ENCODE data around the gene MRPS18A.

Gene MRPS18A

DNA sequence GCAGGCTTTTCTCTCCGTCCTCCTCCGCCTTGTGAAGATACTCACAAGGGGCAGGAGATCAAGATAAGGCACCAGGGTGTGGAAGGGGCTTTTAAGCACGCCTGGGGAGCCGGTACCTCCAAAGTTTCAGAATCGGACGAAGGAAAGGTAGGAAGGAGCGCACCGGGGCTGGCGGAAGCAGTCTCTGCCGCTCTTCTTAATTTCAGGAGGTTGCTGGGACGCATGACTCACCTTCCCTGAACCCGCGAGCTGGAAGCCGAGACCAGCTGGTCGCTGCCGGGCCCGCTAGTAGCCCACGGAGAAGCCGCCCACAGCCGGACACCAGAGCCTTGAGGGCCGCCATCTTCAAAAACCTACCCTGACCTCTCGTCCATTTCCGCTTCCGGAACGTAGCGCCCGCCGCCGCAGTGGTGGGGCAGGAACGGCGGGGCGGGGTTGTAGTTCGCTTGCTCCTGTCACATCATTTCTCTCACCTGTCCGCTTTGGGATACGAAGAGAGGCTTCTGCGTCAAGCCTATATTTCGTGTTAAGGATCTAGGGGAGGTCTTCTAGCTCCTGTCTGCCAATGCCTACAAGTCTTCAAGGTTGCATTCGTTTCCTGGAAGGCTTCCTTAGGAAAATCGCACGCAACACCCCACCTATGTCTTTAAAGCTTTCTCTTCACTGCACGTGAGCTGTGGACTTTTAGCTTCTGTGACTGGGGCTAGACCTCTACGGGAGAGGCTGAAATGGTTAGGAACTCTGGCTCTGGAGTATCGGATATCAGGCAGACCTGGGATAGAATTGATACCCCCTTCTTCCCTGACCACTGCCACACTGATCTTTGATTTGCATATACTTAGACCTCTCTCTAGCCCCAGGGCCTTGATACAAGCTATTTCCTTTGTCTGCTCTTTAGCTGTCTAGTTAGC is at the start of gene MRPS18A:
Gene MRPS18A (minus strand): TSS at position 355 of the 911 bp plus-strand sequence. CDS start 12 bp downstream, at position 343.
- DNase-seq: peak; percentile 74

DNA sequence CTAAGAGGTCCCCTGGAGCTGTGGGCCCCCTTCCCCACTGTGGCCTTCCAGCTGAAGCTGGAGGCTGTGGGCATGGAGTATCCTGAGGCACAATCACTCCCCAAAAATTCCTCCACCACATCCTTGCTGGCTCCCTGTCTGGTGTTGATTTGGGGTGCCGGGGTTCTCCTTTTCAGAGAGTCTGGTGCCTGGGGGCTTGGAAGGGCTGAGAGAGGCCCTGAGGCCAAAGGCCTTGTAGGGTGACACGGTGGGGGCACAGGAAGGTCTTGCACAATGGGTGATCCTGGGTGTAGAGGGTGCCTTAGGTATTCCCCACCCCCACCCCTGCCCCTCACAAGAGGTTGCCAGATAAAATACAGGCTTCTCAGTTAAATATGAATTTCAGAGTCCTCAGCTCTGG is 49.3 kb upstream of the MRPS18A start:
- no peak for DNase-seq

DNA sequence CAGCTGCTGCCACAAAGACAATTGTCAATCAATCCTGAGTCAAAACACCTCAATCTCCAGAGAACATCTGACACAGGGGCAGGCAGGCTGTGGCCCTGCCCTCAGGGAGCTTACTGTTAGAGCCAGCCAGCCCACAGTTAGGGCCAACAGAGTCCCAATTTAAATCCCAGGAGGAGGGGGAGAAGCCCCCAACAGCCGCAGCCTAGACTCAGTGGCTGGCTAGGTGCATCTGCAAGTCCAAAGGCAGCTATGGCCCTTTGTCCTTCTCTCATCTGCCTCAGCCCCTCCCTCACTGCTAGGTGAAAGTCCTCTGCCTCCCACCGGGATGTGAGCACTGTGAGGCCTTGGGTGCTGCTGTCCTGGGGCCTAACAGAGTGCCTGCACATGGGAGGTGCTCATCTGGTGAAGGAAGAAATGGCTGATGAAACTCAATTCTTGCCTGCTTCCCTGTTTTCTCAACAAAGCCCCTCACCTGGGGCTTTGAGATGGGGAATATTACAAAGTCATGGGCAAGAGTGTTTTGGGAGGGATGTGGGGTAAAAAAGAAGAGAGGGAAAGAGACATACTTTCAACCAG is 48.7 kb upstream of the MRPS18A start:
- no peak for DNase-seq

DNA sequence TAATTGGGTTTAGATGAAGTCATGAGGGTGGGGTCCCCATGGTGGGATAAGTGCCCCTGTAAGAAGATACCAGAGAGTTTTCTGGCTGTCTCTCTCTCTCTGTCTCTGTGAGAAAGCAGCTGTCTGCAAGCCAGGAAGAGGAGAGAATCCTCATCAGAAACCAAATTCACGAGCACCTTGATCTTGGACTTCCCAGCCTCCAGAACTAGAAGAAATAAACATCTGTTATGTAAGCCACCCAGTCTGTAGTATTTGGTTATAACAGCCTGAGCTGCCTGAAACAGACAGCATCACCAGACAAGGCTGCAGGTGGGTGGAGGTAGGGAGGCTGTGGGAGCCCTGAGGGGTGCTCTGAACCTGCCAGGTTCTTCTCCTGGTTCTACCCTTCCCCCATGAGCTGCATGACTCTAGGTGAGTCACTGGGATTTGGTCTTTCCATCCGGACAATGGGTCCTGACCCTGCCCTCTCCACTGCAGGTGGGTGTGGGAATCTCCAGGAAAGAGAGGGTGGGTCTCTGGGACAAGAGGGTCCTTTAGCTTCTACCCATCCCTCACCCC is 48.1 kb upstream of the MRPS18A start:
- no peak for DNase-seq

DNA sequence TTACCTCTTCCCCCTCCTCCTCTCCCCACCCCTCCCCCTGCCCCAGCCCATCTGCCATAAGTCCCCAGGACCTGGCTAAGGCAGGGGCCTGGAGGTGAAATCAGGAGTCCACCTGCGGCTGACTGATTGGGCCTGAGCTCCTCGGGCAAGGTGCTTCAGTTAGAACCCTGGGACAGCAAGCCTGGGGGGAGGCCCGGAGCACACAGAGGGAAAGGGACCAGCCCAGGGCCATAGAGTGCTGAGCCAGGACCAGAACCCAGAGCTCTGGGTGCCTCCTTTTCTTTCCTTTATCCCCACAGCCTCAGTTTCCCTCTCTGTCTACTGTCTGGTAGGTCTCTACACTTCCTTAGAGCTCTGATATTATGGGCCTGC is 46.7 kb upstream of the MRPS18A start:
- no peak for DNase-seq

DNA sequence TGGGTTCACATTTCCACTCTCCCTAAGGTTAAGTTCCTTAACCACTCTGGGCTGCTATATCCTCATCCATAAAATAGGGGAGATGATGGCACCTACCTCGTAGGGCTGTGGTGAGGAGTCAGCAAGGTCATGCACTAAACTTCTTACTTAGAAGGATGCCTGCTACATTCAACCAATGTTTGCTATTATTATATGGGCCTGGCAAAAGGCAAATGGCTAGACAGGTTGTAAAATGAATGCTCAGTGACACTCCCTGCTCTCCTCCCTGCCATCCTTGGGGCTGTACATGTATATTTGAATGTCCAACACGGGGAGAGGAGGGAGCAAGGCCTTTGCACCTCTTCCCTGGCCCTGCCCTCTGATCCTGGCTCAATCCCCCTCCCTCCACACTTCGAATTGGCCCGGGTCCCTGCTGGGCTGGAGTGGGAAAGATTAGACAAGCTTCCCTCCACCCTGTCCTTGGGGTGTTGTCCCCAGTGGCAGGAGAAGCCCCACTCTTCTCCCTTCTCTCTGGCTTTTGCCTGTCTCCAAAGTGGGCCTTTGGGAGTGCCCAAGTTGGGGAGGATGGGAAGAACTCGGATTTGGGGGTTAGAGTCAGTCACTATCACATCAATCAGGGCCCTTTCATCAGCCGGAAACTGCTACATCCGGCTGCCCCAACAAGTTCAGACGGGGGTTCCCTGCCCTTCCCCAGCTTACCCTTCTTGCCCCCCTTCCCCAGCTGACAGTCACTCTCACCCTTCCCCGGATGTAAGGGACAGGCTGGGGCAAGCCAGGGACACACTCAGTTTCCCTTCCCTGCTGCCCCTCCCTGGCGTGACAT is 46.1 kb upstream of the MRPS18A start:
- DNase-seq: peak; percentile 67

DNA sequence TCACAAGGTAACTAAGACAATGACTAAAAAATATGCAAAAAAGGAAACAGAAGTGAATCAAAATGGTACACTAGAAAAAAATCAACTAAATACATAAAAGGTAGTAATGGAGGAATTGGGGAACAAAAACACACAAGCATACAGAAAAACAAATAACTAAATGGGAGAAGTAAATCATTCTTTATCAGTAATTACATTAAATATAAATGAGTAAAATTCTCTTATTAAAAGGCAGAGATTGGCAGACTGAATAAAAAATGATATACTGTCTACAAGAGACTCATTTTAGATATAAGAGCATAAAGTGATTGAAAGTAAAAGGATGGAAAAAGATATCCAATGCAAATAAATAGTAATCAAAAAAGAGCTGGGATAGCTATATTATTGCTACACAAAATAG is 43.0 kb upstream of the MRPS18A start:
- no peak for DNase-seq

DNA sequence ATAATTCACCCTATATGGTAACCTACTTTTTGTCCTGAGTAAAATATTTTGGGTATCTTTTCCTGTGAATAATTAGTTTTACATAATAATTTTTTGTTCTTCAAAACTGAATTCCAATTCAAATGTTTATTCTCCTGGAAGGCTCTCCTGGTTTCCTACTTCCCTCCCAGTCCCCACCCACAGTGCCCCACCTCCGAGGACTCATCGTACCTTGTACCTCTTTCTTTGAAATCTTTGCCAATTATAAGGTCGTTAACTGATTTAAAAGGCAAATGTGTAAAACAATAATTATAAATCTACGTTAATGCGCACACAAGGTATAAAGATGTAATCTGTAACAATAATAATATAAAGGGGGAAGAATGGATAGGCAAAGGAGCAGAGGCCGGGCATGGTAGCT is 41.9 kb upstream of the MRPS18A start:
- DNase-seq: no peak

DNA sequence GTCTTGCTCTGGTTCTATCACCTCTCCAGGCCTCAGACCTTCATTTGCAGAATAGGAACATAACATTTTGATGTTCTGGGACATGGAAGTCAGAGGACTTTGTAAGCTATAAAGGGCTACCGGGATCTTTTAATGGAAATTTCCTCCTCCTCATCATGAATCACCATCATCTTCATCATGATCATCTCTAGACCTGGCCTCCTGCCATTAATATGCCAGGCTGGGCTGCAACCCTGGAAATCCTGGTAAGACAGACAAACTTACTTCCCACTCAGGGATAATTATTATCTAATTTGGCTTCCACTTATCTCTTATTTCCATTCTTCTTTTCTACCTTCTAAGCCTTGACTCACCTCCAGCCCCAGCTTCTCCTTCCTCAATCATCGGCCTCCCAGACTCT is 41.0 kb upstream of the MRPS18A start:
- no peak for DNase-seq

DNA sequence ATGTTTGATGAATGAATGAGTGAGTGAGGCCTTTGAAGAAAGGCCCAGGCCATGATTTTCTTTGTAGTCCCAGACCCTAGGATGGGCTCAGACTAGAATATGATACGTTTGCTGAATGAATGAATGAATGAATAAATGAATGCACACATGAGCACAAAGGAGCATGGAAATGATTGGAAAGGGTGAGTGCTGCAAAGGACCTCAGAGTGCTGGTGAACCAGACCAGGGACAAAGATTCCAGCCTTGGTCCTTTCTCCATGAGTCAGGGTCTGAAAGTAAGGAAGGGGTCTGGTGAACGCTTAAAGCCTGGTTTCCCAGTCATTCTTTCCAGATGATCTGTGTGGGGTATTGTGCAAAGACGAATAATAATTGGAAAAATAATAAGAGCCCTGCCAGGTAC is 40.0 kb upstream of the MRPS18A start:
- DNase-seq: no peak

DNA sequence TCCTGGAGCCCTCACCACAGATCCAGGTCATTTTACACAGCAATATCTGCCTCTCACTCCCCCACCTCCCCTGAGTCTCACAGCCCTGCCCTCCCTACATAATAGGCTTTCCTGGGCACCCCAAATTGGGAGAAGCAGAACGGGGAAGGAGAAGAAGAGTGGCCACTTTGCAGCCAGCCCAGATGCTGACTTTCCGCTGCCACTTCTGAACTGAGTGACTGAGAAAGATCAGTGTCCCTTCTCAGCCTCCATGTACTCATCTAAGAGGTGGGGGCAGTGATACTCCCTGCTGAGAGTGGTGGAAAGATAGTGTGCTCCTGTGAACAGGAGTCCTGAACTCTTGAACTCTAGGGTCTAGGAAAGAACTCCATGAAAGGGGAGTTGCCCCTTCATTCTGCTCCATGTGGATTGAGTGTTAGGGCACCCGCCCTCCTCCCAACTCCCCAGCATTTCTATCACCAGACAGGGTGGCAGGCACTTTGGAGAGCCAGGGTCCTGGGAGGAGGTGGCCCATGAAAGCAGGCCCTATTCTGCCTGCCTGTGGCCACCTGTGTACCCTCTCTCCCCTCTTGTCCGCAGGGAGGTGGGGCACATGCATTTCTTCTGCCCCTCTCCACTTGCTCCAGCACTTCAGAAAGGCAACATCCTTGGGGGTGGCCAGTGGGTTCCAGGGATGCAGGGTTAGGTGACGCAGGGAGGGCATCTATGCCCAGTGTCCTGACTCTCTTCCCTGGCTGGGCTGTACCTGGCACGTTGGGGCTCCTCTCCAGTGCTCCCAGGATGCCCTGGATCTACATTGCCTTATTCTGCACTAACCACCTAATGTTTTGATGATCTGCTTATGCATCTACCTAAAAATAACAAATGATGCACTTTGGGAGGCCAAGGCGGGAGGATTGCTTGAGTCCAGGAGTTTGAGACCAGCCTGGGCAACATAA is 38.3 kb upstream of the MRPS18A start:
- DNase-seq: no peak

DNA sequence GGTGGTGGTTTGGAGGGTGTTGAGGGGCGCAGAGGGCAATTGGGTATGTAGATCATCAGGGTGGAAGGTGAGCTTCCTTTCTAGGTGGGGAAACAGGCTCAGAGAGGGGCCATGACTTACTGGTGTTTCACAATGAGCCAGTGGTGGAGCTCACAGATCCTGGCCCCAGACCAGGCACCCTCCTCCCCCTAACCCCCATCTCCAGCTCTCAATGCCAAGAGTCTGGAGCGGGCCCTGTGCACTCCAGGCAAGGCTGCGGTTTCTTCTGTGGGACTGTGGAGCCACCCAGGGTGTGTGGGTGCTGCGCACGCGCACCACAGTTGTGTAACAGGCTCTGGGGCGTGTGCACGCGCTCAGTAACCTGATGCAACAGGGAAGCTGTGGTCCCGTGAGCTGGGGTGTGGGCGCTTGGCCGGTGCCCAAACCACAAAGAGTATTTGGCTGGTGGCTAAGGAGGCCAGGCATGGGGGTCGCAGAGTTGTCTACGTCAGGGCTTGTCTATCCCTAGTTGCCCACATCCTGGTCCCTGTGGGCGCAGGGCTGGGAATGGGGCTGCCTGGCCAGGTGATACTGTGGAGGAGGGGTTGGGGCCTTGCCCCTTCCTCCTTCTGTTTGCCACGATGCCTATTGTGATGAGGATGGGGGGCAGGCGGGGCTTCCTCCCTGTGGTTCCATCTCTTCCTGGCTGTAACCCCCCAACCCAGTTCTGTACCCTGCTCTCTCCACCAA is 37.5 kb upstream of the MRPS18A start:
- DNase-seq: peak; percentile 88

DNA sequence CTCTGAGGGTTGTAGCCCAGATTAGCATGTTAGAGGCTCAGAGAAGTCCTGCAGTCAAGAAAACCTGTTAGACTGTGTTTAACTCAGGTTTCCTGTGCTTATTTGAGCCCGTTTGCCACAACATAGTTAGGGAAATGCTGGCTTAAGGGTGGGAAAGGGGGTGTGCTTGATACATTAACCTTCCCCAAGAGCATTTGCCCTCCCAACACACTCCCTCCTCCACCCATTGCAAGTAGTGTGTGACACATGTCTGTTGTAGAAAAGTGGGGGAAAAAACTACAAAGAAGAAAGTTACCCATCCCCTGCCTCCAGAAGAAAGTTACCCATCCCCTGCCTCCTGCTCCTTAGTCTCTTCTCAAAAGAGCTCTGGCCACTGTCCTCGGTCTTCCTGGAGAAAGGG is 36.8 kb upstream of the MRPS18A start:
- peak; percentile 4 for DNase-seq

DNA sequence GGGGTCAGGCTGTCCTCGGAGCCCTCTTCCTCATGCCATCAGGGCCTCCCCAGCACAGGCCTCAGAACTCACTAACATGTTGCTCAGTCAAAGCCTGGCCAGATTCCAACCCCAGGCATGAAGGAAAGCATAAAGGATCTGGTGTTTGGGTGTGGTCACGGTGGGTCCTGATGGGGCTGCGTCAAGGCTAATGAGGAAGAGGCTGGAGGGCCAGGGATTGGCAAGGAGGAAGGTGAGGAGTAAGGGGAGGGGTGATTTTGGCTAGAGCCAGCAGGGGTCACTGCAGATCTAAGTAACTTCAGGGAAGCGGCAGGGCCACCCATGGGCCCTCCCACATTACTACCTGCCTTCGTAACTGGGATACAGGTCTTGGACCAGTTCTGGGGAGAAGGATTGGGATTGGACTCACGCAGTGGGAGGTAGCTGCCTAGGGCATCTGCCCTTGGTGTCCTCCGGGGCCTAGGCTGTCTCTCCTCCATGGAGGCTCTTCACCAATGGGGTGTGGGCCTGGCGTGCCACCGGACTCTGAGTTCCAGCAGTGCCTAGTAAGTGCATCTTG is 36.2 kb upstream of the MRPS18A start:
- peak; percentile 72 for DNase-seq

DNA sequence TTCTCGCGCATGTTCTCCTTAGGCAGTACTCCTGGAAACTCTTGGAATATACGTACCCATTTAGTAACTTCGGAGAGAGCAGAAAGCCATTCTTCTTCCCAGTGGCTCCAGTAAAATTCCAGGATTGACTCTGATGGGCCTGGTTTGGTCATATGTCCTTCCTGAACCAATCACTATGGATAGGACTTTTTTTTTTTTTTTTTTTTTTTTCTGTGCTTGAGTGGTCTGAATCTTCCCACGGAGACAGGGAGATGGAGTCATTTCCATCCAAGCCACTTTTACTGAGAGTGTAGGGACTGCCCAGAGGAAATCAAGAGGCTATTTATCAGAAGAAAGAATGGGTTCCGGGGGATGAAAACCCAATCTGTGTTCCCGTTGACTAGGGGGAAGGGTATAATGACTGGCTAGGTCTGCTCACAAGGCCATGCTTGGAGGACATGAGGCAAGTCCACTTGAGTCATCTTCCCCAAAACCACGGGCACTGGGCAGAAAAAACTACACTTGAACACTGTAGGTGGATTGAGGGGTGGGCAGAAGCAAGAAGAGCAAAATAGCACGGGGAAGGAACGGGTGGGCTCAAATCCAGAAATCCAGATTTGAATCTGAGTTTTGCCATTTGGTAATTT is 35.4 kb upstream of the MRPS18A start:
- DNase-seq: peak; percentile 29

DNA sequence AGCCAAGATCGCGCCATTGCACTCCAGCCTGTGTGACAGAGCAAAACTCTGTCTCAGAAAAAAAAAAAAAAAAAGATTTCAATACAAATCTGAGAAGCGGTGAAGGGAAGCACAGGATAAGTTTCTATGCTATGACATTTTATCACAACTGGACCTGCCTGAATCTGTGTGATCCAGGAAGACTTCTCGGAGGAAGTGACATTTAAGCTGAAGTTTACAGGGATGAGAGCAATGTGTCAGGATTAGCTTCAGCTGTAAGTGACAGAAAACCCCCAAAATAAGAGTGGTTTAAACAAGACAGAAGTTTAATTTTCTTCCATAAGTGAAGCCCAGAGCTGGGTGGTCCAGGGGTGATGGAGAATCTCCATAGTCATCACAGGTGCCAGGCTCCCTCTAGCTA is 33.4 kb upstream of the MRPS18A start:
- DNase-seq: no peak

DNA sequence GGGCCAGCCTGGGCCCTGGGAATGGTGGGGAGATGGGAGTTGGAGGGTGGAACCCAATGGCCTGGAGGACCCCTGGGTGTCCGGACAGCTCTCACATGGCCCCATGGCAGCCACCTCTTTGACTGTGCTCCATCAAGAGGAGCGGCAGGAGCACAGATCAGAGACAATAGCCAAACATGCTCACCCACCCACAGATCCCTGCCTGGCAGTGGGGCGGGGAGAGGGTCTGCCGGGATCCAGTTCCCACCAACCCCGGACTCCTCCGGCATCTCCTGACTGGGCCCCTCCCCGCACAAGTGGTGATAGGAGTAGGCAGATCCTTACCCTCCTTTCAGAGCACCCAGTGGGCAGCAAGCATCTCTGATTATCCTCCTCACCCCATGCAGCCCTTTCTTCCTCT is 31.9 kb upstream of the MRPS18A start:
- no peak for DNase-seq

DNA sequence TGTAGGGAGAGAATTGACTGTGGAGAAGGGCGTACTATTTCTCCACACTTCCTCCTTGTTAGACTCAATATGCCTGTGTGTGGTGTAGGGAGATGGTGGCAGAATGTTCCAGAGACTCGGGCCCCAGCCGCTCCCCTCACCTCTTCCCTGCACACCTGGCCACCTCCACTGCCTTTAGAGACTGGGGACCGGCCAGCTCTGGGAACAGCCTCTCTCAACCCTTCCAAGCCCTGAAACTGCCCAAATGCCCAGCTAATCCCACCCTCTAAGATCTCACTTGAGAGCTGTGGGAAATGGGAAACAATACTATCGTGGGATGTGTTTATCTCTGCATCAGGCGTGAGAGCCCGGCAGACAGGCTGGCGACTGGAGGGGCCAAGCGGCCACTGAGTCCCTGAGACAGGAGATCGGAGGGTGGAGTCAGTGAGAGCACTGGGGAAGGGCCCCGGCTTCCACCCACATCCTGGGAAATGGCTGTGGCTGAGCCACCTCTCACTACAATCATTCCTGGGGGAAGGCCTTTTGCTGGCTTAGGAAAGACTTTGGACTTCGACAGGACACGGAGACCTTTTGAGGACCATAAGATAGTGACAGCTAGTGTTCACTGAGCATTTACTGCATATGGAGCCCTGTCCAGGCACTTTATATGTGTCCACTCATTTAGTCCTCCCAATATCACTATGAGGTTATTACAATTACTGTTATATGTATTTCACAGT is 31.0 kb upstream of the MRPS18A start:
- DNase-seq: no peak

DNA sequence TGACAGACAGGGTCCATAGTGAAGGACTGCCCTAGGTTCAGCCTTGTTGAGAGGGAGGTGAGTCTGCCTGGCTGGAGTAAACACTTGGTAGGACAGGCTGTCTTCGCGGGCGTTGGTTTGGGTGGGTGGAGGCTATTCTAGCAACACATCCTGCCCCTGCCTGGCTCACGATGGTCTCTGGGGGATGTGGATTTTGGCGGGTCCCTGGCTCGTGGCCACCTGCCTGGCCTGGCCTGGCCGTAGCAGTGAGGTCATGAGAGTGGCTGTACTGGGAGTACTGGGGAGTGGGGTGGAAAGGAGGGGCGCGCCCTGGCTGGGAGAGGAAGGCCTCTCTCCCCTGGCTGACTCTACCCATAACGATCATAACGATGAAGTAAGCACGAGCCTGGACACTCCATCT is 30.2 kb upstream of the MRPS18A start:
- DNase-seq: no peak

DNA sequence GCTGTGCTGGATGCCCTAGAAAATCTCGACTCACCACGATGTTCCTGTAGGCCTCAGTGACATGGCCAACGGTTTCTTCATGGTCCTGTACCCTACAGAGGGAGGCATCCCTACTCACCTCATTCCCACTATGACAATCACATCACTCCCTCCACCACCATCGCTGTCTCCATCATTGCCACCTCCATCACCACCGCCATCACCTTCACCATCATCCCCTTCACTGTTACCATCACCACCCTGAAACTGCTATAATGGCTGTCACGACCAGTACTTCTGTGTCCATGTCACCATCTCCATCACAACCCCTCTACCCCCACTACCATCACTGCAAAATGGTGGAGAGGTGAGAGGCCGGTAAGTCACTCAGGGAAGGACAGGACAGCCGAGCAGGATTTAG is 29.8 kb upstream of the MRPS18A start:
- no peak for DNase-seq
